NCI-H2227 treated with DMSO at 0.1 percent for 48 hours (cell line): ENCODE measurements around the gene ST7.
"Not testable (repeated sequence)": the region's sequence is repeated elsewhere in the genome, so short reads cannot be mapped to it uniquely, and the experiment has no call there.

Source experiments
- DNase-seq: peaks from one replicate; lab custom pipeline; 2025; lab: John Stamatoyannopoulos, UW

The ST7 gene

GRCh38 chr7:117096330-117096729, 143.0 kb downstream of the ST7 start:
- no peak for DNase-seq

- no peak for DNase-seq
Measured at GRCh38 chr7:117096942-117097341, 143.6 kb downstream of the ST7 start.

GRCh38 chr7:117097860-117098259, 144.6 kb downstream of the ST7 start:
- no peak for DNase-seq

- DNase-seq = no peak
Measured at GRCh38 chr7:117098457-117098856, 145.2 kb downstream of the ST7 start.

GRCh38 chr7:117101026-117101425, 147.7 kb downstream of the ST7 start:
- no peak for DNase-seq

GRCh38 chr7:117110480-117111315, 157.4 kb downstream of the ST7 start:
- DNase-seq = no peak

- DNase-seq = no peak
Measured at GRCh38 chr7:117111535-117111934, 158.2 kb downstream of the ST7 start.

- peak; percentile 67 for DNase-seq
Measured at GRCh38 chr7:117112640-117113039, 159.3 kb downstream of the ST7 start.

- no peak for DNase-seq
Measured at GRCh38 chr7:117113871-117114270, 160.6 kb downstream of the ST7 start.

- no peak for DNase-seq
Measured at GRCh38 chr7:117114272-117114671, 161.0 kb downstream of the ST7 start.

GRCh38 chr7:117116211-117116610, 162.9 kb downstream of the ST7 start:
- DNase-seq = no peak

GRCh38 chr7:117117172-117117571, 163.9 kb downstream of the ST7 start:
- DNase-seq = no peak

GRCh38 chr7:117118579-117119180, 165.4 kb downstream of the ST7 start:
- DNase-seq = no peak

- peak; percentile 68 for DNase-seq
Measured at GRCh38 chr7:117119192-117119924, 166.1 kb downstream of the ST7 start.

GRCh38 chr7:117120321-117120720, 167.0 kb downstream of the ST7 start:
- not testable (repeated sequence) for DNase-seq

GRCh38 chr7:117122036-117122435, 168.7 kb downstream of the ST7 start:
- not testable (repeated sequence) for DNase-seq

- DNase-seq = no peak
Measured at GRCh38 chr7:117122536-117122935, 169.2 kb downstream of the ST7 start.

GRCh38 chr7:117123311-117123926, 170.1 kb downstream of the ST7 start:
- DNase-seq = no peak

GRCh38 chr7:117124591-117125220, 171.4 kb downstream of the ST7 start:
- peak; percentile 55 for DNase-seq

GRCh38 chr7:117126676-117127075, 173.4 kb downstream of the ST7 start:
- no peak for DNase-seq

- peak; percentile 58 for DNase-seq
Measured at GRCh38 chr7:117127585-117128168, 174.4 kb downstream of the ST7 start.
